Measurements from ENCODE around the gene CBX6.

Gene CBX6

DNA sequence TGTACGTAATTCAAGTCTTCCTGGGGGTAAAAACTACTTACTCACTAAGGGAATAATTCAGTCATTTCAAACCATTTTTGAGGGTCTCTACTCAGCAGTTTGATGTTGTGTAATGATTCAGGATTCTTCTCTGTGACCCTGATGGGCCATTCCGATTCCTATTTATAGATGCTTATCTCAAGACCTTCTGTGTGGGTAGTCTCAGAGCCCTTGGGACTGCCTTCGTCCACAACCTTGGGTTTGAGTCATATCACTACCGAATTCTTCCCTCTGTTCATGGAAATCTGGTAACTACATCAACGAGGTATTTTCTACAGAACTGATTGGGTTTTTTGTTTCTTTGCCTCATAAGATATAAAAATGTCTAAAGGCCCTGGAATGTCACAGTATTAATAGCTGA, 14.3 kb upstream of the CBX6 start:
- Histone ChIP-seq H3K4me1 (ENCODE audit: control insufficient read depth in 1 of 2, insufficient read depth in 2 of 2, low read length in 2 of 2) (peaks cover 9 to 11% of the 10 kb centered on the region in 2 experiments), H4K91ac (ENCODE audit: low read depth, low read length) (no peak overlapping the region), H2AK5ac (ENCODE audit: low read length) (no peak overlapping the region), H4K8ac (ENCODE audit: low read depth, low read length) (no peak overlapping the region), H3K18ac (ENCODE audit: low read length) (no peak overlapping the region), H2BK5ac (ENCODE audit: low read depth, low read length, poor library complexity) (no peak overlapping the region), H2BK120ac (ENCODE audit: insufficient read depth, low read length, poor library complexity) (no peak overlapping the region), H3K27me3 (ENCODE audit: insufficient read depth, low read length) (no peaks in the 10 kb centered on the region), H2AFZ (ENCODE audit: insufficient read depth, low read length, poor library complexity) (no peak overlapping the region), H3K9ac (ENCODE audit: low read length) (no peak overlapping the region), H3K79me1 (ENCODE audit: low read length) (no peaks in the 10 kb centered on the region), H3K23ac (ENCODE audit: low read length) (no peak overlapping the region), H3K14ac (ENCODE audit: low read length) (no peak overlapping the region), H2BK12ac (ENCODE audit: low read length) (no peak overlapping the region), H3K79me2 (ENCODE audit: control insufficient read depth, insufficient read depth, low read length, poor library complexity) (peaks cover 2% of the 10 kb centered on the region), H3K9me3 (ENCODE audit: insufficient read depth, low read depth, low read length) (no peaks in the 10 kb centered on the region), H3K4me2 (ENCODE audit: low read length) (no peak overlapping the region), H3K4me3 (ENCODE audit: low read depth, low read length) (no peak overlapping the region), H4K12ac (ENCODE audit: low read depth, low read length) (no peak overlapping the region), H3K27ac (ENCODE audit: low read depth, low read length) (no peak overlapping the region), H3K4ac (ENCODE audit: low read depth, low read length) (no peak overlapping the region), H3K36me3 (ENCODE audit: control insufficient read depth in 1 of 2, insufficient read depth in 2 of 2, low read length in 2 of 2) (no peaks in the 10 kb centered on the region)
- DNase-seq, result no peak
- no CpG with 5 or more reads among the region's 5 CpGs for WGBS (ENCODE audit: extremely low coverage, insufficient coverage, insufficient read length)

DNA sequence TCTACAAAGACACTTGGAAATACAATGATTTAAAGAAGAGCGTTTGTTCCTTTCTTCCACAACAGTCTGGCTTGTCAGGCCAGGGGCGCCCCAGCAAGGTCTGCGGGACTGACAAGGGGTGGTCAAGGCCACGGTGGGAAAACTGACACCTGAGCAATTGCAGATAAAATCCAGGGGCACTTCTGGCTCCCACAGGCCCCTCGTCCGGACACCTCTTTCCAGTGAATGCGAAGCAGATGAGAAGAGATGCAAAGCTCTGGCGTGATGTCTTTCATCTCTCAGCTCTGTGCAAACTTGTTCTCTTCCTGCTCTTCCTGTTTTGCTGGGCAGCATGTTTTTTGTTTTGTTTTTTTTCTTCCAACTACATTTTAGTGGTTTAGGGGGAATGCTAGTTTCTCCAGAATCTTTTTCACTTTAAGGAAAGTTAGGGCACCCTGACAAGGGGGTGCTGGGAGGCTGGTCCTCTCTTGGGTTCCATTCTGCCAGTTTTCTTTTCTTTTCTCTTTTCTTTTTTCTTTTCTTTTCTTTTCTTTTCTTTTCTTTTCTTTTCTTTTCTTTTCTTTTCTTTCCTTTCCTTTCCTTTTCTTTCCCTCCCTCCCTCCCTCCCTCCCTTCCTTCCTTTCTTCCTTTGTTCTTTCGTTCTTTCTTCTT, 11.1 kb upstream of the CBX6 start:
- no peak overlapping the region for H3K4ac ChIP-seq (ENCODE audit: low read depth, low read length)
- H3K36me3 ChIP-seq (ENCODE audit: control insufficient read depth in 1 of 2, insufficient read depth in 2 of 2, low read length in 2 of 2), result no peaks in the 10 kb centered on the region
- no peak overlapping the region for H3K18ac ChIP-seq (ENCODE audit: low read length)
- no CpG with 5 or more reads among the region's 9 CpGs for WGBS (ENCODE audit: extremely low coverage, insufficient coverage, insufficient read length)
- no peak overlapping the region for H3K4me3 ChIP-seq (ENCODE audit: low read depth, low read length)
- H3K27me3 ChIP-seq (ENCODE audit: insufficient read depth, low read length), result no peaks in the 10 kb centered on the region
- DNase-seq, result no peak
- H2BK5ac ChIP-seq (ENCODE audit: low read depth, low read length, poor library complexity), result no peak overlapping the region
- H3K27ac ChIP-seq (ENCODE audit: low read depth, low read length), result no peak overlapping the region
- H2BK120ac ChIP-seq (ENCODE audit: insufficient read depth, low read length, poor library complexity), result no peak overlapping the region
- H3K9me3 ChIP-seq (ENCODE audit: insufficient read depth, low read depth, low read length), result peaks cover under 1% of the 10 kb centered on the region
- no peak overlapping the region for H3K4me2 ChIP-seq (ENCODE audit: low read length)
- no peak overlapping the region for H2AFZ ChIP-seq (ENCODE audit: insufficient read depth, low read length, poor library complexity)
- H3K14ac ChIP-seq (ENCODE audit: low read length), result no peak overlapping the region
- no peak overlapping the region for H4K8ac ChIP-seq (ENCODE audit: low read depth, low read length)
- no peak overlapping the region for H2BK12ac ChIP-seq (ENCODE audit: low read length)
- H3K23ac ChIP-seq (ENCODE audit: low read length), result no peak overlapping the region
- H3K79me1 ChIP-seq (ENCODE audit: low read length), result no peaks in the 10 kb centered on the region
- peaks cover 9 to 12% of the 10 kb centered on the region in 2 experiments for H3K4me1 ChIP-seq (ENCODE audit: control insufficient read depth in 1 of 2, insufficient read depth in 2 of 2, low read length in 2 of 2)
- H3K9ac ChIP-seq (ENCODE audit: low read length), result no peak overlapping the region
- H4K12ac ChIP-seq (ENCODE audit: low read depth, low read length), result no peak overlapping the region
- H3K79me2 ChIP-seq (ENCODE audit: control insufficient read depth, insufficient read depth, low read length, poor library complexity), result peaks cover 2% of the 10 kb centered on the region
- H2AK5ac ChIP-seq (ENCODE audit: low read length), result no peak overlapping the region
- H4K91ac ChIP-seq (ENCODE audit: low read depth, low read length), result no peak overlapping the region

DNA sequence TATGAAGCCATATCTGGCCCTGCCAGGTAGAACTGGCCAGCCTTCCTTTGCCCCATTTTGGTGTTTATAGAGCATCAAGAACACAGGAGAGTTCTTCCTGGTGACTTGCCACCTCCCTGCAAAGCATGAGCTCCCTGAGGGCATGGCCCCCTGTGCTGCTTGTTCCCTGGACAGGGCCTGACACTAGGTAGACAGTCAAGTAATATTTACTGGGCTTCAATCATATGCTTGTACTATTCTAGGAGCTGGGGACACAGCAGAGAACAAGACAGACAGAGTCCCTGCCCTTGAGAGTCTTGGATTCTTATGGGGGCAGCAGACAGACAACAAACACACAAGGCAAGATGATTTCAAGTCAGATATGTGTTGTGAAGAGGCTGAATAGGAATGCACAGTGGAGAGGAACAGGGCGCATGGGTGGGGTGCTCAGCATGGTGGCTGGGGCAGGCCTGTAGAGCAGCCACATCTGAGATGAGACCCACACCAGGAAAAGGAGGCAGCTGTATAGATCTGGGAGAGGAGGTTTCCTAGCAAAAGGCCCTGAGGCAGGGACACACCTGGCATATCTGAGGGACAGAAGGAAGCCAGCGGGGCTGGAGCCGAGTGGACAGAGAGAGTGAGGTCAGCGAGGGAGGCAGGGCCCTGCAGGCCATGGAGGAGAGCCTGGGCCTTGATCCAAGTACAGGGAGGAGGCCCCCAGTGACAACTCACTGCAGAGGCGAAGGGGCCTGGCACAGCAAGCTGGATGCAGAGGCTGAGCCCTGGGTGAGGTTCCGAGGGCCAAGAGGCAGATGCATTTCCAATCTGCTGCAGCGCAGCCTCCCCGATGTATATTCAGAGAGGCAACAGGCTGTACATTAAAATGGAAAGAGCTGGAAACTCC, 10.2 kb upstream of the CBX6 start:
- no CpG with 5 or more reads among the region's 8 CpGs for WGBS (ENCODE audit: extremely low coverage, insufficient coverage, insufficient read length)
- Histone ChIP-seq H3K14ac (ENCODE audit: low read length) (no peak overlapping the region), H3K9ac (ENCODE audit: low read length) (no peak overlapping the region), H2BK5ac (ENCODE audit: low read depth, low read length, poor library complexity) (no peak overlapping the region), H3K36me3 (ENCODE audit: control insufficient read depth in 1 of 2, insufficient read depth in 2 of 2, low read length in 2 of 2) (no peaks in the 10 kb centered on the region), H3K18ac (ENCODE audit: low read length) (no peak overlapping the region), H2AFZ (ENCODE audit: insufficient read depth, low read length, poor library complexity) (no peak overlapping the region), H3K79me1 (ENCODE audit: low read length) (no peaks in the 10 kb centered on the region), H2BK120ac (ENCODE audit: insufficient read depth, low read length, poor library complexity) (no peak overlapping the region), H2BK12ac (ENCODE audit: low read length) (no peak overlapping the region), H3K27me3 (ENCODE audit: insufficient read depth, low read length) (no peaks in the 10 kb centered on the region), H3K27ac (ENCODE audit: low read depth, low read length) (no peak overlapping the region), H3K4ac (ENCODE audit: low read depth, low read length) (no peak overlapping the region), H3K4me2 (ENCODE audit: low read length) (no peak overlapping the region), H4K12ac (ENCODE audit: low read depth, low read length) (no peak overlapping the region), H3K4me3 (ENCODE audit: low read depth, low read length) (no peak overlapping the region), H3K23ac (ENCODE audit: low read length) (no peak overlapping the region), H3K9me3 (ENCODE audit: insufficient read depth, low read depth, low read length) (peaks cover 2% of the 10 kb centered on the region), H4K91ac (ENCODE audit: low read depth, low read length) (no peak overlapping the region), H2AK5ac (ENCODE audit: low read length) (no peak overlapping the region), H4K8ac (ENCODE audit: low read depth, low read length) (no peak overlapping the region), H3K79me2 (ENCODE audit: control insufficient read depth, insufficient read depth, low read length, poor library complexity) (peaks cover 2% of the 10 kb centered on the region), H3K4me1 (ENCODE audit: control insufficient read depth in 1 of 2, insufficient read depth in 2 of 2, low read length in 2 of 2) (peaks cover 9 to 12% of the 10 kb centered on the region in 2 experiments)
- peak in 1 of 2 donors; percentile 9 for DNase-seq

DNA sequence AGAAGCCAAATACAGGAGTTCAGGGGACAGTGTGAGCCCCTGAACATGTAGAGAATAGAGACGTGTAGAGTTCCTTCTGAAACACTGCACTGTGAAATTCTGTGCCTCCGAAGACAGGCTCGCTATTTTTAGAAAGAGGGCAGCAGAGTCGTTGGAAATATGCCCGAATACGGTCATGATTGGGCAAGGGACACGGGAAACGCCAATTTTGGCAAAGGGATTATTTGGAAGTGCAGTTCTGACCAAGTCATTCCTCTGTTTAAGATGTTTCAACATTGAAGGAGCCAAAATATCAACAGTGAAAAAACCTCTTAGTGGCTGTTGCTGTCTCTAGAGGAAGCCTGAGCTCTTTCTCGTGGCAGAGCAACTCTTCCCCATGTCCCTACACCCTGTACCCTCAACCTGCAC, 9.5 kb upstream of the CBX6 start:
- Histone ChIP-seq H3K79me2 (ENCODE audit: control insufficient read depth, insufficient read depth, low read length, poor library complexity) (peaks cover 2% of the 10 kb centered on the region), H2AFZ (ENCODE audit: insufficient read depth, low read length, poor library complexity) (no peak overlapping the region), H3K4me2 (ENCODE audit: low read length) (no peak overlapping the region), H2BK120ac (ENCODE audit: insufficient read depth, low read length, poor library complexity) (no peak overlapping the region), H3K27ac (ENCODE audit: low read depth, low read length) (no peak overlapping the region), H3K9ac (ENCODE audit: low read length) (no peak overlapping the region), H3K4me3 (ENCODE audit: low read depth, low read length) (no peak overlapping the region), H4K12ac (ENCODE audit: low read depth, low read length) (no peak overlapping the region), H2BK12ac (ENCODE audit: low read length) (no peak overlapping the region), H2AK5ac (ENCODE audit: low read length) (no peak overlapping the region), H4K8ac (ENCODE audit: low read depth, low read length) (no peak overlapping the region), H3K18ac (ENCODE audit: low read length) (no peak overlapping the region), H3K79me1 (ENCODE audit: low read length) (no peaks in the 10 kb centered on the region), H3K9me3 (ENCODE audit: insufficient read depth, low read depth, low read length) (peaks cover 2% of the 10 kb centered on the region), H3K4ac (ENCODE audit: low read depth, low read length) (no peak overlapping the region), H3K27me3 (ENCODE audit: insufficient read depth, low read length) (no peaks in the 10 kb centered on the region), H3K4me1 (ENCODE audit: control insufficient read depth in 1 of 2, insufficient read depth in 2 of 2, low read length in 2 of 2) (peaks cover 9 to 12% of the 10 kb centered on the region in 2 experiments), H3K14ac (ENCODE audit: low read length) (no peak overlapping the region), H3K36me3 (ENCODE audit: control insufficient read depth in 1 of 2, insufficient read depth in 2 of 2, low read length in 2 of 2) (no peaks in the 10 kb centered on the region), H3K23ac (ENCODE audit: low read length) (no peak overlapping the region), H2BK5ac (ENCODE audit: low read depth, low read length, poor library complexity) (no peak overlapping the region), H4K91ac (ENCODE audit: low read depth, low read length) (no peak overlapping the region)
- WGBS (ENCODE audit: extremely low coverage, insufficient coverage, insufficient read length), result no CpG with 5 or more reads among the region's 9 CpGs
- DNase-seq, result no peak

Data from trophoblast cell (in vitro differentiated cells and primary cell).